Motor neuron (in vitro differentiated cells): Measurements from ENCODE around the gene SIK3. TPM values are rescaled to one million over a fixed set of nuclear protein-coding genes. Genes with fewer than 3 reads are reported as not detected.
A peak's percentile ranks its signal among the peaks of the same experiment; 100 is the strongest.
"Not testable (repeated sequence)": the region's sequence is repeated elsewhere in the genome, so short reads cannot be mapped to it uniquely, and the experiment has no call there.

Experiments used
- ATAC-seq, 8 experiments: fragments of 200-7000 bp; cut with Tn5 transposase; replicated peaks in 6 of 8; 2 replicates each; pipeline ENCODE4 v1.8.0; 2021; ENCODE audit warnings: mild to moderate bottlenecking in 8 of 8, moderate library complexity in 8 of 8
- H3K27ac ChIP-seq, 2 donors: fragments of 250-450 bp; sonication (Bioruptor Pico); 2 replicates each; pipeline ENCODE4 v1.9.0; 2021; ENCODE audit warnings: antibody characterized with exemption in 2 of 2, mild to moderate bottlenecking in 2 of 2, moderate library complexity in 1 of 2
- H3K4me1 ChIP-seq, 2 donors: fragments of 250-450 bp; sonication (Bioruptor Pico); replicated peaks in 1 of 2; 2 replicates each; pipeline ENCODE4 v1.6.1; 2021; ENCODE audit warnings: antibody characterized with exemption in 2 of 2, mild to moderate bottlenecking in 2 of 2, moderate library complexity in 1 of 2
- H3K4me3 ChIP-seq, 5 donors: fragments of 250-450 bp; sonication (Bioruptor Pico); 2 replicates each; pipeline ENCODE4 v1.9.0; 2021; ENCODE audit warnings: antibody characterized with exemption in 5 of 5, mild to moderate bottlenecking in 5 of 5, moderate library complexity in 4 of 5
- WGBS, 10 experiments: fragments of 450-650 bp; shearing (Covaris generic); methylation state at CpG; one replicate each; pipeline ENCODE4 v1.0.0; 2022; 5-methylcytosine and 5-hydroxymethylcytosine counted together
- in situ Hi-C, 9 experiments: fragments of 400-800 bp; cut with MboI; loops; one replicate each; pipeline ENCODE4 v1.15.0; 2021; ENCODE audit warnings: low sequenced_read_pairs in 9 of 9, low pct_unique_long_range_greater_than_20kb in 2 of 9; ENCODE audit not compliant: unreplicated experiment in 9 of 9
- total RNA-seq, 8 experiments: library from RNA; unstranded; fragments of 300-600 nt; gene quantifications; 2 replicates each; pipeline versions ENCODE4 v1.2.3 to v1.2.4, GENCODE V29; 2022

SIK3 gene
- total RNA-seq, 8 experiments from 2014 or later, result 12.7 to 34.3 (median 16.5) TPM

DNA sequence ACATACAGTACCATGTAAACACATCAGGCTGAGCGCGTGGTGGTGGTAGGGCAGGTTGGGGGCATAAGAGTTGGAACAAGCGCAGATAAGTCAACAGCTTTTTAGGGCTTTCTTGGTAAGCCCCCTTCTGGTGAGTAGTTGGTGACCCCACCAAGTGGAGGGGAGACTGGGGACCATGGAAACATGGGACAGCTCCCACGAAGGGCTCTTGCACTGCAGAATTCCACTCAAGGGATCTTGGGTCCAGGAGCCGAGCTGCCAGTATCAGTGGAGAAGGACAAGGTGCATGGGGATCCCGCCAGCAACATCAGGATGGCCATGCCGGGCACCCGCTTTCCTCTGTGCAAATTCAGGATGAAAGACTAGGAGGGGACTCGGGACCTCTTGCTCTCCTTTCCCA, 254.6 kb downstream of the SIK3 start:
- in situ Hi-C loops, result no loop called here
- H3K4me3 ChIP-seq, result no peak overlapping the region
- H3K4me1 ChIP-seq, result no peaks in the 10 kb centered on the region
- ATAC-seq, result no peak
- no peak overlapping the region for H3K27ac ChIP-seq
- 80 to 100% (median 93%) methylated on average over 1 to 9 of the region's 9 CpGs; no CpG with 5 or more reads in 4 of the 10 experiments for WGBS, 10 experiments

DNA sequence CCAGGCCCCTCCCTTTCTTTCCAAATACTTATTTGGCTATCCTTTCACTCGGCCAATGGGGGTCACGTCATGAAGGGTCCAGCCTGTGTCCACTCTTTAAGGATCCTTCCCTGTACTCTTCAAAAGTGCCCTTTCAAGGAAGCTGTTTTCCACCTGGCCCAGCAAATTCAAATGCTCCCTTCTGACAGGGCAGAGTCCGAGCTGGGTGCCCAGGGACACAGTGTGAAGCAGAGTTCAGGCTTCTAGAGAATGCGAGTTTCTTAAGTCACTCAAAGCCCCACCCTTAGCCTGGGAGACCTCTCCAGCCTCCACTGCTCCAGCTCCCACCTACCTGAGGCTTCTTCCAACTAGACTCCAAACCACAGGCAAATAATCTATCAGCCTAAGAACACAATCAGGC, 255.3 kb downstream of the SIK3 start:
- 75 to 100% (median 100%) methylated on average over 1 to 3 of the region's 4 CpGs; no CpG with 5 or more reads in 4 of the 10 experiments for WGBS, 10 experiments
- ATAC-seq, result peak in 1 of 8 experiments; percentile 15
- in situ Hi-C loops, result no loop called here
- Histone ChIP-seq H3K27ac (no peak overlapping the region), H3K4me3 (no peak overlapping the region), H3K4me1 (peaks cover 0 to under 1% of the 10 kb centered on the region in 2 donors)

DNA sequence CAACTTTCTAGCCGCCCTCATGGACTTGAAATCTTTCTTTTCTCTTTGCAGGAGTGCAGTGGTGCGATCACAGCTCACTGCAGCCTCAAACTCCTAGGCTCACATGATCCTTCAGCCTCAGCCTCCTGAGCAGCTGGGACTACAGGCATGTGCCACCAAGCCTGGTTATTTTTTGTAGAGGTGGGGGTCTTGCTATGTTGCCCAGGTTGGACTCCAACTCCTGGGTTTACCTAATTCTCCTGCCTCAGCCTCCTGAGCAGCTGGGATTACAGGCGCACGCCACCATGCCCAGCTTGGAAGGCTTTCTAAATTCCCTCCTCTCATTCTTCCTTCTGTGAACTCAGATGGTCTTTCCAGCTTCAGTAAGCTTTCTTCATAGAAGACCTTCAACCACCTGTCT, 256.1 kb downstream of the SIK3 start:
- 85 to 100% (median 97%) methylated on average over 1 to 3 of the region's 4 CpGs; no CpG with 5 or more reads in 4 of the 10 experiments for WGBS, 10 experiments
- no peak overlapping the region for H3K27ac ChIP-seq
- peaks cover 0 to 5% of the 10 kb centered on the region in 2 donors for H3K4me1 ChIP-seq
- ATAC-seq, result no peak
- in situ Hi-C loops, result no loop called here
- no peak overlapping the region for H3K4me3 ChIP-seq

DNA sequence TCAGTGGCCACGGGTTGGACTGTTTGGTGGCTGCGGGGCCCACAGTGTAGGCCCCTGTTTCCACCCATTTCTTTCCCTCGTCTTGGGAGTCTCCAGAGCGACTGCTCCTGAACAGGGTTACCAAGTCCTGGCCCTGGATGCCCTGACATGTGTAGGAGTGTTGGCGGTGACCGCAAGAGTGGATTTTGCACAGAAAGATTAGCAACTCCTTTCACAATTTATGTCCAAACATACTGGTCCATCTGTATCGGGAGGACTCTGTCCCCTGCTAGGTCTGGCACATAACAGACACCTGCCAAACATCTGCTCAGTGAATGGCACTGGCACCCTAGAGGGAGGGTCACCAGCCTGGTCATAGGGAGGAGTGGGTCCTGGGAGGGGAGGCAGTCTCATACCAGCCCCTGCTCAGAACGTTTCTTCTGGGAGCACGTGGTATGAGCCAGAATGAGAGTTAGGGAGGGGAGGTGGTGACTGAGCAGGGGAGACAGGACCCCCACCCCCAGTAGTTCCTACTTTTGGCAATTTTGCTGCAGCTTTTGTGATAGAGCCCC, 257.4 kb downstream of the SIK3 start:
- Histone ChIP-seq H3K27ac (no peak overlapping the region), H3K4me1 (peaks cover 0 to 5% of the 10 kb centered on the region in 2 donors), H3K4me3 (no peak overlapping the region)
- WGBS, 10 experiments, result 40 to 100% (median 76%) methylated on average over 1 to 7 of the region's 9 CpGs; no CpG with 5 or more reads in 3 of the 10 experiments
- in situ Hi-C loops, result no loop called here
- ATAC-seq, result no peak

- no peak for ATAC-seq
- Histone ChIP-seq H3K27ac (no peak overlapping the region), H3K4me3 (no peak overlapping the region), H3K4me1 (peaks cover 3 to 10% of the 10 kb centered on the region in 2 donors)
- in situ Hi-C loops, result no loop called here
- WGBS, 10 experiments, result 0 to 85% (median 57%) methylated on average over 1 to 5 of the region's 6 CpGs; no CpG with 5 or more reads in 3 of the 10 experiments
Observed at GRCh38 chr11:116840224-116840745, 257.9 kb downstream of the SIK3 start.

DNA sequence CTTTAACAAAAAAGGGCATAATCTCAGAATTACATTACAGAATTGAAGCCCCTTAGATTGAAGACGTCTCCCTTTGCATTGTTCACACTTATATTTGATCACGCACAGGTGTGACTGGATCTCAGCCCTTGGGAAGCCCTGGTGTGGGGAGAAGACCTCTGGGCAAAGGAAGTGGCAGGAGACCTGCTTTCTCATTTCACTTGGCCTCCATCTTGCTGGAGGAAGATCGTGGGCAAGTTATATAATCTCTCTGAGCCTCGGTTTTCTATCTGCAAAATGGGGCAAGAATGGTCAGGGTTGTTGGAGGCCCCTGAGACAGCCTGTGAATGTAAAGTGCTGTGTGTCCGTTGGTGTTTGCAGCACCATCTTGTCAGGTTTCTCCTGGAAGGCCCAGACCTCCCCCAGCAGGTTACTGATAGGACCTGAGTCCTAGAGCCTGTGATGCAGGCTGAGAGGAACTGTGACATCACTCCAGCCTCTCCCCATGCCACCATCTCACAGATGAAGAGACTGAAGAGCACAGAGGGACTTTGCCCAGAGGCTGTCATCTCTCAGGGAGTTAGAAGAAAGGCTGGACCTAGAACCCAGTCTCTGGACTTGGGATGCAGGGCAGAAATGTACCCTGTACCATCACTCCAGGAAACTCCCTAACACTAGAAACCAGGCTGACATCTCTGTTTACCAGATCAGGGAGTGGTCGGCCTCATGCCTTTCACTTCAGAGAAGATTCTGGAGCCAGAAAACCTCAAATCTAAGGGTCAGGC, 259.7 kb downstream of the SIK3 start:
- no peak for ATAC-seq
- H3K4me3 ChIP-seq, result no peak overlapping the region
- in situ Hi-C loops, result no loop called here
- 56 to 100% (median 91%) methylated on average over 1 to 3 of the region's 6 CpGs; no CpG with 5 or more reads in 2 of the 10 experiments for WGBS, 10 experiments
- H3K27ac ChIP-seq, result no peak overlapping the region
- H3K4me1 ChIP-seq, result peaks cover 3 to 11% of the 10 kb centered on the region in 2 donors

DNA sequence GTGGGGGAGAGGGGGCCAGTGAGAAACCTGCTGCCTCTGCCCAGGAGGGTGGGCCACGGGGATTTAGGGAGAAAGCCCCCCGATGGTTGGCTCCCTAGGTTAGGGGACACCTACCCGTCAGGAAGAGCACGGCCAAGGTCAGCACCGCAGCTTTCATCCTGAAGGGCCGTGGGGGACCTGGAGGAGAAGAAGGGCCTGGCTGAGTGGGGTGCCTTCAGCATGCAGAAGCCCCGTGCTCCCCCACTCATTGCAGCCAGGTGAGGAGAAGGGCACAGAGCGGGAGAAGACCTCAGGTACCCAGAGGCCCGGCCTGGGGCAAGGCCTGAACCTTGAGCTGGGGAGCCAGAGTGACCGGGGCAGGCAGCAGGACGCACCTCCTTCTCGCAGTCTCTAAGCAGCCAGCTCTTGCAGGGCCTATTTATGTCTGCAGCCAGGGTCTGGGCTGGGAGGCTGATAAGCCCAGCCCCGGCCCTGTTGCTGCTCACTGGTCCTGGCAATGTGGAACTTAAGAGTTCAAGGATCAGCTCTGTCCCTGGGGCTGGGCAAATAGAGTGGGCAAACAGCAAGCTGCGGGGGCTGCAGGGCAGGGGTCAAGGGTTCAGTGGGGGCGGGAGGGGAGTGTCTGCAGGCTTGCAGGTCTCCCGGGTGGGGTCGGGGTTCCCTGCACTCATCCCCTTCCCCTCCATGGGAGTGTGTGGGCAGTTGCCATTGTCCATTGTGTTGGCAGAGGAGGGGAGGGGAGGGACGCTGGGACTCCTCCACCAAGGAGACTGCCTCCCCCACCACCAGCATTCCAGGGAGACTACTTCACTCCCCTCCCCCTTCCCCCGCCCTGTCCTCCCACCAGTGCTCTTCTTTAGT, 260.8 kb downstream of the SIK3 start, which contains the start of gene APOA1:
Gene APOA1, minus strand, starts transcription at position 392 of the 861 bp plus-strand sequence. Its CDS starts 235 bp downstream, at position 157.
- 40 to 80% (median 74%) methylated on average over 1 to 5 of the region's 19 CpGs; no CpG with 5 or more reads in 6 of the 10 experiments for WGBS, 10 experiments
- H3K4me3 ChIP-seq, result no peak within 1 kb of the TSS

DNA sequence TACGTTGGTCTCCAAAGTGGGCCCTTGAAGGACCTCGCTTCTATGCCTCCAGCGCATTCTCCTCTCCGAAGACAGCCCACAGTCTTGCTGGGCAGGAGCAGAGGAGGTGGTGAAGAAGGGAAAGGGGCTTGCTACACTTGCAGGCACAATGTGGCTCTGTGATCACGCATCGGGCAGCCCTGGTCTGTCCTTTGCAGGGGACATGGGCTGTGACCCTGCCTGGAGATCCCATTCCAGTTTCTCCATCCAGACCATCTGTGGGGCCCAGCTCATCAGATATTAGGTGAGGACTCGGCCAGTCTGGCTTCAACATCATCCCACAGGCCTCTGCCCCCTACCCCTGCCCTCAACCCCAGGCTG, 261.6 kb downstream of the SIK3 start:
- Histone ChIP-seq H3K27ac (no peak overlapping the region), H3K4me1 (peaks cover 3 to 11% of the 10 kb centered on the region in 2 donors), H3K4me3 (no peak overlapping the region)
- in situ Hi-C loops, result no loop called here
- no peak for ATAC-seq
- WGBS, 10 experiments, result 60 to 100% (median 80%) methylated on average over 1 to 2 of the region's 7 CpGs; no CpG with 5 or more reads in 6 of the 10 experiments

More for the DNA sequence above, 260.8 kb downstream of the SIK3 start, which contains the start of gene APOA1:
- ATAC-seq, result peak in 1 of 8 experiments; percentile 6
- in situ Hi-C loops, result no loop called here
- peaks cover 3 to 11% of the 10 kb centered on the region in 2 donors for H3K4me1 ChIP-seq
- no peak within 1 kb of the TSS for H3K27ac ChIP-seq

DNA sequence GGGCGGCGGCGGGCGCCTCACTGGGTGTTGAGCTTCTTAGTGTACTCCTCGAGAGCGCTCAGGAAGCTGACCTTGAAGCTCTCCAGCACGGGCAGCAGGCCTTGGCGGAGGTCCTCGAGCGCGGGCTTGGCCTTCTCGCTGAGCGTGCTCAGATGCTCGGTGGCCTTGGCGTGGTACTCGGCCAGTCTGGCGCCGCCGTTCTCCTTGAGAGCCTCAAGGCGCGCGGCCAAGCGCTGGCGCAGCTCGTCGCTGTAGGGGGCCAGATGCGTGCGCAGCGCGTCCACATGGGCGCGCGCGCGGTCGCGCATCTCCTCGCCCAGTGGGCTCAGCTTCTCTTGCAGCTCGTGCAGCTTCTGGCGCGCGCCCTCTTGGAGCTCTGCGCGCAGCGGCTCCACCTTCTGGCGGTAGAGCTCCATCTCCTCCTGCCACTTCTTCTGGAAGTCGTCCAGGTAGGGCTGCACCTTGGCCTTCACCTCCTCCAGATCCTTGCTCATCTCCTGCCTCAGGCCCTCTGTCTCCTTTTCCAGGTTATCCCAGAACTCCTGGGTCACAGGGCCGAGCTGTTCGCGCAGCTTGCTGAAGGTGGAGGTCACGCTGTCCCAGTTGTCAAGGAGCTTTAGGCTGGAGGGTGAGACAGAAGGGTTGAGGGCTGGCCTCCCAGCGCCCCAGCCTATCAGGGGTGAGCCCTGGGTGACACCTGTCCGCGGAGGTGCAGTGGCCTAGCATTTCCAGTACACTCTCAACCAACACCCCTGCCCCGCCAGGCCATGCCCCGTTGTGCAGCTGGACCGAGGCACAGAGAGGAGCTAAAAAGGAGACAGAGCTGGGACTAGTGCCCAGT, 262.2 kb downstream of the SIK3 start:
- H3K4me1 ChIP-seq, result peaks cover 3 to 11% of the 10 kb centered on the region in 2 donors
- peak overlapping the region; percentile 1 to 10 for H3K27ac ChIP-seq
- 40 to 100% (median 78%) methylated on average over 2 to 25 of the region's 57 CpGs; no CpG with 5 or more reads in 4 of the 10 experiments for WGBS, 10 experiments
- peak overlapping the region; percentile 7 to 33 (median 16) for H3K4me3 ChIP-seq
- peak; percentile 90 to 97 (median 94) for ATAC-seq
- in situ Hi-C loops, result no loop called here

- ATAC-seq, result peak in 4 of 8 experiments; percentile 5 to 13 (median 8)
- in situ Hi-C loops, result no loop called here
- Histone ChIP-seq H3K4me3 (peak overlapping the region in 4 of 5 donors; percentile 11 to 33 (median 17)), H3K27ac (peak overlapping the region; percentile 1 to 10), H3K4me1 (peaks cover 3 to 11% of the 10 kb centered on the region in 2 donors)
- WGBS, 10 experiments, result 21 to 100% (median 80%) methylated on average over 1 to 4 of the region's 28 CpGs; no CpG with 5 or more reads in 4 of the 10 experiments
Observed at GRCh38 chr11:116835042-116835772, 263.0 kb downstream of the SIK3 start.

DNA sequence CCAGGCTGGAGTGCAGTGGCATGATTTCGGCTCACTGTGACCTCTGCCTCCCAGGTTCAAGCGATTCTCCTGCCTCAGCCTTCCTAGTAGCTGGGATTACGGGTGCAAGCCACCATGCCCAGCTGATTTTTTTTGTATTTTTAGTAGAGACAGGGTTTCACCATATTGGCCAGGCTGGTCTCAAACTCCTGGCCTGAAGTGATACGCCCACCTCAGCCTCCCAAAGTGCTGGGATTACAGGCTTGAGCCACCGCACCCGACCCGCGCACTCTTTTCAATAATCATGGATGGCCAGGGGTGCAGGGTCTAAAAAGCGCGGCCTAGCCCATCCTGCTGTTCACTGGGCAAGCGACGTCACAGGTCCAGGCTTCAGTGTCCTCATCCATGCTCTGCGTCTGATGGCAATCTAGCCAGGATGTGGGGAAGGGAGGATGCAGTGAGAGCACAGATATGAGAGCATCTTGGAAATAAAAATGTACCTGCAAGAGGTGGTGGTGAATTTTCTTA, 263.6 kb downstream of the SIK3 start:
- ATAC-seq, H3K27ac ChIP-seq, in situ Hi-C loops, H3K4me3 ChIP-seq: not testable (repeated sequence)
- H3K4me1 ChIP-seq, result peaks cover 3 to 13% of the 10 kb centered on the region in 2 donors
- 74 to 100% (median 91%) methylated on average over 1 to 11 of the region's 13 CpGs; no CpG with 5 or more reads in 4 of the 10 experiments for WGBS, 10 experiments
